Measurements from ENCODE around the gene KNL1. TPM values are rescaled to one million over a fixed set of nuclear protein-coding genes. Genes with fewer than 3 reads are reported as not detected.

The KNL1 gene
- total and polyA plus RNA-seq, 10 of the 15 experiments (the other 5 are each of a cell fraction or from before 2014, with no cell fraction given), result 10.9 to 55.5 (median 28.4) TPM

GRCh38 chr15:40618023-40618422 lies 24.0 kb downstream of the KNL1 start:
- Histone ChIP-seq H3K79me2 (ENCODE audit: control insufficient read depth, insufficient read depth, low read length) (no peaks in the 10 kb centered on the region), H3K27me3 (replicated peaks in 1 of 2; ENCODE audit: control insufficient read depth in 2 of 2, insufficient read depth in 2 of 2, low read length in 1 of 2) (no peaks in the 10 kb centered on the region), H2AFZ (ENCODE audit: control insufficient read depth, low read depth, low read length) (no peak overlapping the region), H4K20me1 (ENCODE audit: control insufficient read depth, insufficient read depth) (no peaks in the 10 kb centered on the region), H3K27ac (ENCODE audit: control insufficient read depth, insufficient read depth) (no peak overlapping the region), H3K9ac (ENCODE audit: control insufficient read depth, insufficient read depth, low read length) (no peak overlapping the region), H3K4me2 (ENCODE audit: control insufficient read depth, insufficient read depth) (no peak overlapping the region), H3K9me3 (replicated peaks; ENCODE audit: control insufficient read depth, insufficient read depth, low read length) (no peaks in the 10 kb centered on the region), H3K4me1 (ENCODE audit: control insufficient read depth, insufficient read depth, low read length) (no peaks in the 10 kb centered on the region), H3K36me3 (ENCODE audit: control insufficient read depth in 2 of 2, insufficient read depth in 2 of 2, low read length in 1 of 2) (peaks cover 0 to 14% of the 10 kb centered on the region in 2 experiments; a peak in 3 of 4 replicates), H3K4me3 (no peak overlapping the region)
- intact Hi-C loops (cut with micrococcal nuclease; ENCODE audit: unreplicated experiment), result no loop called here
- in situ Hi-C loops (cut with MboI), result no loop called here
- BruUV-seq (replicated peaks), result no TSS peak
- FAIRE-seq (no peak), DNase-seq (ENCODE audit: low read depth, low spot score) (no peak), ATAC-seq (no peak)
- TF ChIP-seq ZNF592 (IDR thresholded peaks at IDR 0.05) (no peak), SKIL (IDR thresholded peaks at IDR 0.05; ENCODE audit: low read depth, poor library complexity, severe bottlenecking) (no peak), MTA2 (IDR thresholded peaks at IDR 0.05; ENCODE audit: low read depth) (no peak), CBX3 (IDR thresholded peaks at IDR 0.05; ENCODE audit: borderline replicate concordance, low read depth) (no peak), STAT3 (IDR thresholded peaks at IDR 0.05; ENCODE audit: low read depth, low read length) (no peak)
- RAD21 ChIA-PET (ENCODE audit: unreplicated experiment), result no interaction called here
- 72% methylated on average over 2 of the region's 2 CpGs for WGBS (ENCODE audit: insufficient coverage, insufficient replicate concordance, low lambda C conversion rate, missing lambda C conversion rate)
- POLR2A ChIA-PET, result interaction anchor here (0.6 kb wide), 1 partner anchor 254 kb away, joined by 6 read pairs; no protein-coding TSS in a partner anchor
- CTCF ChIA-PET, result interaction anchor here (0.8 to 1.0 kb wide), 2 partner anchors 28 to 85 kb away, joined by 3 read pairs; no protein-coding TSS in a partner anchor
- SMC1A ChIA-PET (ENCODE audit: uncharacterized antibody, unreplicated experiment), result interaction anchor here (0.6 kb wide), 2 partner anchors 28 to 254 kb away, joined by 3 read pairs; no protein-coding TSS in a partner anchor

Measured in GM12878 (cell line).